ENCODE results near the gene AP2A1.

AP2A1 gene

GRCh38 chr19:49749055-49749716 lies 17.6 kb upstream of the AP2A1 start:
- no peak overlapping the region for H3K4me3 ChIP-seq (ENCODE audit: low read depth, low read length)
- TF ChIP-seq CTCF (IDR thresholded peaks at IDR 0.05; ENCODE audit: insufficient read depth, low read length, missing control alignments): no peak
- CTCF ChIA-PET: interaction anchor here (0.7 to 1.6 kb wide), 4 partner anchors 9 to 14 kb away, joined by 3 to 5 read pairs (median 3); partner anchors contain the start of gene TSKS
- no peak for DNase-seq (ENCODE audit: low read depth, low spot score)
- POLR2A ChIA-PET: interaction anchor here (0.8 kb wide), 1 partner anchor 9 kb away, joined by 3 read pairs; no protein-coding TSS in a partner anchor

GRCh38 chr19:49749771-49750170 lies 17.0 kb upstream of the AP2A1 start:
- no peak for DNase-seq (ENCODE audit: low read depth, low spot score)
- POLR2A ChIA-PET: no interaction called here
- no peak overlapping the region for H3K4me3 ChIP-seq (ENCODE audit: low read depth, low read length)
- CTCF ChIA-PET: interaction anchor here (0.7 to 1.6 kb wide), 4 partner anchors 9 to 14 kb away, joined by 3 to 5 read pairs (median 3); partner anchors contain the start of gene TSKS
- no peak for TF ChIP-seq CTCF (IDR thresholded peaks at IDR 0.05; ENCODE audit: insufficient read depth, low read length, missing control alignments)

- POLR2A ChIA-PET: no interaction called here
These were observed 14.1 kb upstream of the AP2A1 start for GRCh38 chr19:49752701-49753100.

GRCh38 chr19:49755956-49756355 lies 10.8 kb upstream of the AP2A1 start:
- DNase-seq (ENCODE audit: low read depth, low spot score): no peak
- H3K4me3 ChIP-seq (ENCODE audit: low read depth, low read length): no peak overlapping the region
- CTCF ChIA-PET: interaction anchor here (1.3 to 2.9 kb wide), 2 partner anchors 38 to 75 kb away, joined by 4 to 15 read pairs; no protein-coding TSS in a partner anchor
- TF ChIP-seq CTCF (IDR thresholded peaks at IDR 0.05; ENCODE audit: insufficient read depth, low read length, missing control alignments): no peak
- POLR2A ChIA-PET: interaction anchor here (0.5 to 0.9 kb wide), 2 partner anchors 11 to 228 kb away, joined by 5 to 6 read pairs; partner anchors contain the start of genes AP2A1 and RCN3

More at GRCh38 chr19:49752701-49753100, 14.1 kb upstream of the AP2A1 start:
- no peak overlapping the region for H3K4me3 ChIP-seq (ENCODE audit: low read depth, low read length)
- no peak for TF ChIP-seq CTCF (IDR thresholded peaks at IDR 0.05; ENCODE audit: insufficient read depth, low read length, missing control alignments)
- no peak for DNase-seq (ENCODE audit: low read depth, low spot score)
- CTCF ChIA-PET: interaction anchor here (0.7 to 1.3 kb wide), 2 partner anchors 69 to 72 kb away, joined by 3 to 5 read pairs; no protein-coding TSS in a partner anchor

GRCh38 chr19:49758292-49758691 lies 8.5 kb upstream of the AP2A1 start:
- DNase-seq (ENCODE audit: low read depth, low spot score): peak; percentile 46
- no peak overlapping the region for H3K4me3 ChIP-seq (ENCODE audit: low read depth, low read length)
- ChIA-PET POLR2A (interaction anchor here (0.6 to 1.2 kb wide), 2 partner anchors 10 to 21 kb away, joined by 3 to 4 read pairs; no protein-coding TSS in a partner anchor), CTCF (interaction anchor here (0.9 to 2.9 kb wide), 3 partner anchors 10 to 77 kb away, joined by 3 to 15 read pairs (median 3); no protein-coding TSS in a partner anchor)
- no peak for TF ChIP-seq CTCF (IDR thresholded peaks at IDR 0.05; ENCODE audit: insufficient read depth, low read length, missing control alignments)

GRCh38 chr19:49761249-49761624 lies 5.6 kb upstream of the AP2A1 start:
- CTCF ChIA-PET: interaction anchor here (0.9 to 1.5 kb wide), 4 partner anchors 10 to 81 kb away, joined by 3 to 4 read pairs (median 4); no protein-coding TSS in a partner anchor
- no peak for DNase-seq (ENCODE audit: low read depth, low spot score)
- POLR2A ChIA-PET: no interaction called here

More at GRCh38 chr19:49761249-49761624, 5.6 kb upstream of the AP2A1 start:
- no peak overlapping the region for H3K4me3 ChIP-seq (ENCODE audit: low read depth, low read length)
- TF ChIP-seq CTCF (IDR thresholded peaks at IDR 0.05; ENCODE audit: insufficient read depth, low read length, missing control alignments): no peak

Data from AG04449 (cell line).